Stimulated activated naive B cell treated with anti-CD40 and anti-IgM and Interleukin-4, amounts not matched to agents 10 μg/mL and 1 μg/mL and 100 μg/mL, for 72 hours (primary cell): Measurements from ENCODE around the gene BMAL1.
A peak's percentile ranks its signal among the peaks of the same experiment; 100 is the strongest.
"Not testable (repeated sequence)": the region's sequence is repeated elsewhere in the genome, so short reads cannot be mapped to it uniquely, and the experiment has no call there.

Source experiments
- ATAC-seq, 2 donors: fragments of 150-1000 bp; cut with Tn5 transposase; replicated peaks; 2 replicates each; pipeline ENCODE4 v1.10.0; 2021; ENCODE audit warnings: moderate library complexity in 1 of 2
- DNase-seq: peaks from one replicate; pipeline ENCODE4 v3.0.0; 2021
- H3K27ac Mint-ChIP-seq: one replicate; pipeline ENCODE4 v1.8.0; 2022; ENCODE audit warnings: mild to moderate bottlenecking, mixed read lengths
- H3K27me3 Mint-ChIP-seq, 2 donors: one replicate each; pipeline ENCODE4 v1.8.0; 2022; ENCODE audit warnings: mixed read lengths in 2 of 2
- H3K36me3 Mint-ChIP-seq, 2 donors: one replicate each; pipeline ENCODE4 v1.8.0; 2022; ENCODE audit warnings: mixed read lengths in 2 of 2, mild to moderate bottlenecking in 1 of 2
- H3K4me1 Mint-ChIP-seq, 2 donors: one replicate each; pipeline ENCODE4 v1.8.0; 2022; ENCODE audit warnings: mixed read lengths in 2 of 2, mild to moderate bottlenecking in 1 of 2
- H3K4me3 Mint-ChIP-seq, 2 donors: one replicate each; pipeline ENCODE4 v1.8.0; 2022; ENCODE audit warnings: mild to moderate bottlenecking in 2 of 2, mixed read lengths in 2 of 2, moderate library complexity in 1 of 2
- H3K9me3 Mint-ChIP-seq, 2 donors: one replicate each; pipeline ENCODE4 v1.8.0; 2022; ENCODE audit warnings: mixed read lengths in 2 of 2, mild to moderate bottlenecking in 1 of 2

BMAL1 gene

GRCh38 chr11:13398335-13398734 lies 120.7 kb downstream of the BMAL1 start:
- Mint-ChIP-seq H3K36me3 (peaks cover 34 to 44% of the 10 kb centered on the region in 2 donors), H3K27ac (peak overlapping the region; percentile 56), H3K9me3 (peaks cover 6 to 15% of the 10 kb centered on the region in 2 donors)
- not testable (repeated sequence) for H3K4me3 Mint-ChIP-seq, H3K4me1 Mint-ChIP-seq, H3K27me3 Mint-ChIP-seq, ATAC-seq, DNase-seq

- Mint-ChIP-seq H3K9me3 (peaks cover 0 to 6% of the 10 kb centered on the region in 2 donors), H3K36me3 (peaks cover 25 to 47% of the 10 kb centered on the region in 2 donors), H3K4me3 (no peak overlapping the region), H3K27ac (no peak overlapping the region), H3K27me3 (no peaks in the 10 kb centered on the region), H3K4me1 (peaks cover 0 to 2% of the 10 kb centered on the region in 2 donors)
- no peak for ATAC-seq
- DNase-seq: no peak
Observed at GRCh38 chr11:13405220-13405619, 127.6 kb downstream of the BMAL1 start.

GRCh38 chr11:13415201-13415600 lies 137.6 kb downstream of the BMAL1 start:
- no peak overlapping the region for H3K4me3 Mint-ChIP-seq
- H3K36me3 Mint-ChIP-seq: peaks cover 22 to 34% of the 10 kb centered on the region in 2 donors
- DNase-seq: no peak

GRCh38 chr11:13421561-13421960 lies 144.0 kb downstream of the BMAL1 start:
- ATAC-seq (no peak), DNase-seq (no peak)
- Mint-ChIP-seq H3K4me3 (no peak overlapping the region), H3K9me3 (peaks cover 0 to 6% of the 10 kb centered on the region in 2 donors), H3K27me3 (no peaks in the 10 kb centered on the region), H3K4me1 (peaks cover 9 to 19% of the 10 kb centered on the region in 2 donors), H3K36me3 (peaks cover 16 to 30% of the 10 kb centered on the region in 2 donors), H3K27ac (no peak overlapping the region)

More at GRCh38 chr11:13415201-13415600, 137.6 kb downstream of the BMAL1 start:
- ATAC-seq: no peak
- Mint-ChIP-seq H3K4me1 (no peaks in the 10 kb centered on the region), H3K9me3 (no peaks in the 10 kb centered on the region), H3K27ac (no peak overlapping the region), H3K27me3 (no peaks in the 10 kb centered on the region)

GRCh38 chr11:13423372-13423771 lies 145.8 kb downstream of the BMAL1 start:
- Mint-ChIP-seq H3K36me3 (peaks cover 20 to 37% of the 10 kb centered on the region in 2 donors), H3K4me3 (no peak overlapping the region)

GRCh38 chr11:13427440-13427839 lies 149.8 kb downstream of the BMAL1 start:
- Mint-ChIP-seq H3K4me1 (peaks cover 14 to 26% of the 10 kb centered on the region in 2 donors), H3K27me3 (no peaks in the 10 kb centered on the region), H3K27ac (no peak overlapping the region), H3K4me3 (no peak overlapping the region), H3K9me3 (peaks cover 11 to 14% of the 10 kb centered on the region in 2 donors), H3K36me3 (peaks cover 30 to 59% of the 10 kb centered on the region in 2 donors)
- DNase-seq (no peak), ATAC-seq (no peak)

More at GRCh38 chr11:13423372-13423771, 145.8 kb downstream of the BMAL1 start:
- H3K27ac Mint-ChIP-seq: no peak overlapping the region
- peaks cover 9 to 19% of the 10 kb centered on the region in 2 donors for H3K4me1 Mint-ChIP-seq
- no peak for DNase-seq
- H3K27me3 Mint-ChIP-seq: no peaks in the 10 kb centered on the region
- ATAC-seq: no peak
- H3K9me3 Mint-ChIP-seq: peaks cover 5 to 8% of the 10 kb centered on the region in 2 donors

- DNase-seq: no peak
- Mint-ChIP-seq H3K27me3 (no peaks in the 10 kb centered on the region), H3K9me3 (peaks cover 11 to 14% of the 10 kb centered on the region in 2 donors), H3K36me3 (peaks cover 30 to 60% of the 10 kb centered on the region in 2 donors), H3K4me3 (no peak overlapping the region), H3K27ac (no peak overlapping the region), H3K4me1 (peaks cover 18 to 31% of the 10 kb centered on the region in 2 donors)
- ATAC-seq: no peak
Observed at GRCh38 chr11:13429288-13429687, 151.7 kb downstream of the BMAL1 start.

GRCh38 chr11:13429836-13430235 lies 152.2 kb downstream of the BMAL1 start:
- peaks cover 25 to 61% of the 10 kb centered on the region in 2 donors for H3K36me3 Mint-ChIP-seq
- ATAC-seq: no peak
- no peak for DNase-seq
- H3K27me3 Mint-ChIP-seq: no peaks in the 10 kb centered on the region
- peaks cover 9 to 14% of the 10 kb centered on the region in 2 donors for H3K9me3 Mint-ChIP-seq
- H3K4me1 Mint-ChIP-seq: peaks cover 17 to 31% of the 10 kb centered on the region in 2 donors
- H3K27ac Mint-ChIP-seq: no peak overlapping the region
- H3K4me3 Mint-ChIP-seq: no peak overlapping the region

- H3K36me3 Mint-ChIP-seq: peaks cover 14 to 48% of the 10 kb centered on the region in 2 donors
- H3K4me3 Mint-ChIP-seq: no peak overlapping the region
- H3K9me3 Mint-ChIP-seq: peaks cover 3 to 10% of the 10 kb centered on the region in 2 donors
- peaks cover 17 to 37% of the 10 kb centered on the region in 2 donors for H3K4me1 Mint-ChIP-seq
- no peaks in the 10 kb centered on the region for H3K27me3 Mint-ChIP-seq
- no peak overlapping the region for H3K27ac Mint-ChIP-seq
- ATAC-seq (no peak), DNase-seq (no peak)
Observed at GRCh38 chr11:13433437-13433836, 155.8 kb downstream of the BMAL1 start.

GRCh38 chr11:13434247-13435205 lies 156.9 kb downstream of the BMAL1 start:
- Mint-ChIP-seq H3K27me3 (no peaks in the 10 kb centered on the region), H3K27ac (peak overlapping the region; percentile 57), H3K4me1 (peaks cover 16 to 33% of the 10 kb centered on the region in 2 donors), H3K36me3 (peaks cover 7 to 37% of the 10 kb centered on the region in 2 donors), H3K4me3 (no peak overlapping the region), H3K9me3 (peaks cover 0 to 6% of the 10 kb centered on the region in 2 donors)
- ATAC-seq: no peak
- DNase-seq: no peak

GRCh38 chr11:13436836-13437235 lies 159.2 kb downstream of the BMAL1 start:
- not testable (repeated sequence) for H3K27me3 Mint-ChIP-seq, H3K4me3 Mint-ChIP-seq, H3K9me3 Mint-ChIP-seq, ATAC-seq, H3K27ac Mint-ChIP-seq, DNase-seq
- Mint-ChIP-seq H3K4me1 (peaks cover 17 to 39% of the 10 kb centered on the region in 2 donors), H3K36me3 (peaks cover 5 to 23% of the 10 kb centered on the region in 2 donors)
